ENCODE measurements around the gene VWA8. TPM values are rescaled to one million over a fixed set of nuclear protein-coding genes. Genes with fewer than 3 reads are reported as not detected.

VWA8 gene
- total and polyA plus RNA-seq, 2 experiments from 2014 or later = 6.3 to 24.6 TPM

DNA sequence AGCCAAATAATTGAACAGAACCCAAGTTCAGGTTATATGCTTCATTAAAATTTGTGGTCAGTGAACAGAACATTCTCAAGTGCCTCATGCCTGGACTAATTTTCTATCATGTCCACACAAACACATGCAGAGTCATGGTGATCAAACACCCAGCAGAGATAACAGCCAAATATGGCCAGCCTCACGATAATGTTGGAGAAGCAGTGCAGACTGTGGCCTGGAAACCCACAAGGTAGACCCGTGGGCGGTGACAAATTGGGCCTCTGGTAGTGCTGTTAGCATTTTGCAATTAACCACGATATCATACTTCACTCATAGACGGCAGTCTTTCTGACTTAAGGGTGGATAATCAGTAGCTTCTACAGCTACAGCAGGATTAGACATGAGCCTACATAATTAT is 35.0 kb upstream of the VWA8 start:
- Mint-ChIP-seq H3K4me1 (peaks cover 8% of the 10 kb centered on the region), H3K27ac (no peak overlapping the region), H3K36me3 (ENCODE audit: low read depth) (no peaks in the 10 kb centered on the region), H3K4me3 (no peak overlapping the region), H3K27me3 (ENCODE audit: insufficient read depth, low read depth, poor library complexity) (peaks cover 2% of the 10 kb centered on the region), H3K9me3 (no peaks in the 10 kb centered on the region)
- DNase-seq (ENCODE audit: low spot score) (no peak), ATAC-seq (no peak)
- Histone ChIP-seq H2AFZ (no peak overlapping the region; the same call in 1 of the 2 replicates), H4K20me1 (replicated peaks; ENCODE audit: insufficient read depth) (no peaks in the 10 kb centered on the region), H3K9me2 (ENCODE audit: insufficient read depth) (no peaks in the 10 kb centered on the region), H3K4me1 (ENCODE audit: insufficient read depth) (no peaks in the 10 kb centered on the region), H3K27ac (ENCODE audit: low read depth) (no peak overlapping the region), H3K4me2 (no peak overlapping the region), H3K79me2 (replicated peaks; ENCODE audit: insufficient read depth) (no peaks in the 10 kb centered on the region), H3K36me3 (ENCODE audit: insufficient read depth) (no peaks in the 10 kb centered on the region), H3F3A (replicated peaks; ENCODE audit: low read depth) (no peaks in the 10 kb centered on the region), H3K4me3 (no peak overlapping the region), H3K27me3 (ENCODE audit: insufficient read depth) (no peaks in the 10 kb centered on the region)
- TF ChIP-seq, protein P1, sequence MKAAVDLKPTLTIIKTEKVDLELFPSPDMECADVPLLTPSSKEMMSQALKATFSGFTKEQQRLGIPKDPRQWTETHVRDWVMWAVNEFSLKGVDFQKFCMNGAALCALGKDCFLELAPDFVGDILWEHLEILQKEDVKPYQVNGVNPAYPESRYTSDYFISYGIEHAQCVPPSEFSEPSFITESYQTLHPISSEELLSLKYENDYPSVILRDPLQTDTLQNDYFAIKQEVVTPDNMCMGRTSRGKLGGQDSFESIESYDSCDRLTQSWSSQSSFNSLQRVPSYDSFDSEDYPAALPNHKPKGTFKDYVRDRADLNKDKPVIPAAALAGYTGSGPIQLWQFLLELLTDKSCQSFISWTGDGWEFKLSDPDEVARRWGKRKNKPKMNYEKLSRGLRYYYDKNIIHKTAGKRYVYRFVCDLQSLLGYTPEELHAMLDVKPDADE (IDR thresholded peaks at IDR 0.05) = no peak
- TF ChIP-seq, protein P2, sequence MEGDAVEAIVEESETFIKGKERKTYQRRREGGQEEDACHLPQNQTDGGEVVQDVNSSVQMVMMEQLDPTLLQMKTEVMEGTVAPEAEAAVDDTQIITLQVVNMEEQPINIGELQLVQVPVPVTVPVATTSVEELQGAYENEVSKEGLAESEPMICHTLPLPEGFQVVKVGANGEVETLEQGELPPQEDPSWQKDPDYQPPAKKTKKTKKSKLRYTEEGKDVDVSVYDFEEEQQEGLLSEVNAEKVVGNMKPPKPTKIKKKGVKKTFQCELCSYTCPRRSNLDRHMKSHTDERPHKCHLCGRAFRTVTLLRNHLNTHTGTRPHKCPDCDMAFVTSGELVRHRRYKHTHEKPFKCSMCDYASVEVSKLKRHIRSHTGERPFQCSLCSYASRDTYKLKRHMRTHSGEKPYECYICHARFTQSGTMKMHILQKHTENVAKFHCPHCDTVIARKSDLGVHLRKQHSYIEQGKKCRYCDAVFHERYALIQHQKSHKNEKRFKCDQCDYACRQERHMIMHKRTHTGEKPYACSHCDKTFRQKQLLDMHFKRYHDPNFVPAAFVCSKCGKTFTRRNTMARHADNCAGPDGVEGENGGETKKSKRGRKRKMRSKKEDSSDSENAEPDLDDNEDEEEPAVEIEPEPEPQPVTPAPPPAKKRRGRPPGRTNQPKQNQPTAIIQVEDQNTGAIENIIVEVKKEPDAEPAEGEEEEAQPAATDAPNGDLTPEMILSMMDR (conservative IDR thresholded peaks at IDR 0.05; ENCODE audit: low read depth in 2 of 2) = no peak
- TF ChIP-seq STAT1 (IDR thresholded peaks at IDR 0.05; ENCODE audit: unreplicated experiment) (no peak), ZNF331 (CRISPR knock-in tag; IDR thresholded peaks at IDR 0.05; ENCODE audit: low read depth) (no peak), EZH2phosphoT487 (IDR thresholded peaks at IDR 0.05; ENCODE audit: unreplicated experiment) (no peak), CREB1 (CRISPR knock-in tag; IDR thresholded peaks at IDR 0.05; ENCODE audit: low read depth) (no peak), EZH2 (IDR thresholded peaks at IDR 0.05; ENCODE audit: low read depth, unreplicated experiment) (no peak), POLR2AphosphoS5 (IDR thresholded peaks at IDR 0.05; ENCODE audit: low read depth) (no peak), ZNF114 (CRISPR knock-in tag; IDR thresholded peaks at IDR 0.05) (no peak), JUNB (IDR thresholded peaks at IDR 0.05; ENCODE audit: unreplicated experiment) (no peak), NANOG (IDR thresholded peaks at IDR 0.05; ENCODE audit: borderline replicate concordance) (no peak)
- TF ChIP-seq, protein P3, sequence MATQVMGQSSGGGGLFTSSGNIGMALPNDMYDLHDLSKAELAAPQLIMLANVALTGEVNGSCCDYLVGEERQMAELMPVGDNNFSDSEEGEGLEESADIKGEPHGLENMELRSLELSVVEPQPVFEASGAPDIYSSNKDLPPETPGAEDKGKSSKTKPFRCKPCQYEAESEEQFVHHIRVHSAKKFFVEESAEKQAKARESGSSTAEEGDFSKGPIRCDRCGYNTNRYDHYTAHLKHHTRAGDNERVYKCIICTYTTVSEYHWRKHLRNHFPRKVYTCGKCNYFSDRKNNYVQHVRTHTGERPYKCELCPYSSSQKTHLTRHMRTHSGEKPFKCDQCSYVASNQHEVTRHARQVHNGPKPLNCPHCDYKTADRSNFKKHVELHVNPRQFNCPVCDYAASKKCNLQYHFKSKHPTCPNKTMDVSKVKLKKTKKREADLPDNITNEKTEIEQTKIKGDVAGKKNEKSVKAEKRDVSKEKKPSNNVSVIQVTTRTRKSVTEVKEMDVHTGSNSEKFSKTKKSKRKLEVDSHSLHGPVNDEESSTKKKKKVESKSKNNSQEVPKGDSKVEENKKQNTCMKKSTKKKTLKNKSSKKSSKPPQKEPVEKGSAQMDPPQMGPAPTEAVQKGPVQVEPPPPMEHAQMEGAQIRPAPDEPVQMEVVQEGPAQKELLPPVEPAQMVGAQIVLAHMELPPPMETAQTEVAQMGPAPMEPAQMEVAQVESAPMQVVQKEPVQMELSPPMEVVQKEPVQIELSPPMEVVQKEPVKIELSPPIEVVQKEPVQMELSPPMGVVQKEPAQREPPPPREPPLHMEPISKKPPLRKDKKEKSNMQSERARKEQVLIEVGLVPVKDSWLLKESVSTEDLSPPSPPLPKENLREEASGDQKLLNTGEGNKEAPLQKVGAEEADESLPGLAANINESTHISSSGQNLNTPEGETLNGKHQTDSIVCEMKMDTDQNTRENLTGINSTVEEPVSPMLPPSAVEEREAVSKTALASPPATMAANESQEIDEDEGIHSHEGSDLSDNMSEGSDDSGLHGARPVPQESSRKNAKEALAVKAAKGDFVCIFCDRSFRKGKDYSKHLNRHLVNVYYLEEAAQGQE (IDR thresholded peaks at IDR 0.05; ENCODE audit: unreplicated experiment) = no peak
- TF ChIP-seq, protein P4, sequence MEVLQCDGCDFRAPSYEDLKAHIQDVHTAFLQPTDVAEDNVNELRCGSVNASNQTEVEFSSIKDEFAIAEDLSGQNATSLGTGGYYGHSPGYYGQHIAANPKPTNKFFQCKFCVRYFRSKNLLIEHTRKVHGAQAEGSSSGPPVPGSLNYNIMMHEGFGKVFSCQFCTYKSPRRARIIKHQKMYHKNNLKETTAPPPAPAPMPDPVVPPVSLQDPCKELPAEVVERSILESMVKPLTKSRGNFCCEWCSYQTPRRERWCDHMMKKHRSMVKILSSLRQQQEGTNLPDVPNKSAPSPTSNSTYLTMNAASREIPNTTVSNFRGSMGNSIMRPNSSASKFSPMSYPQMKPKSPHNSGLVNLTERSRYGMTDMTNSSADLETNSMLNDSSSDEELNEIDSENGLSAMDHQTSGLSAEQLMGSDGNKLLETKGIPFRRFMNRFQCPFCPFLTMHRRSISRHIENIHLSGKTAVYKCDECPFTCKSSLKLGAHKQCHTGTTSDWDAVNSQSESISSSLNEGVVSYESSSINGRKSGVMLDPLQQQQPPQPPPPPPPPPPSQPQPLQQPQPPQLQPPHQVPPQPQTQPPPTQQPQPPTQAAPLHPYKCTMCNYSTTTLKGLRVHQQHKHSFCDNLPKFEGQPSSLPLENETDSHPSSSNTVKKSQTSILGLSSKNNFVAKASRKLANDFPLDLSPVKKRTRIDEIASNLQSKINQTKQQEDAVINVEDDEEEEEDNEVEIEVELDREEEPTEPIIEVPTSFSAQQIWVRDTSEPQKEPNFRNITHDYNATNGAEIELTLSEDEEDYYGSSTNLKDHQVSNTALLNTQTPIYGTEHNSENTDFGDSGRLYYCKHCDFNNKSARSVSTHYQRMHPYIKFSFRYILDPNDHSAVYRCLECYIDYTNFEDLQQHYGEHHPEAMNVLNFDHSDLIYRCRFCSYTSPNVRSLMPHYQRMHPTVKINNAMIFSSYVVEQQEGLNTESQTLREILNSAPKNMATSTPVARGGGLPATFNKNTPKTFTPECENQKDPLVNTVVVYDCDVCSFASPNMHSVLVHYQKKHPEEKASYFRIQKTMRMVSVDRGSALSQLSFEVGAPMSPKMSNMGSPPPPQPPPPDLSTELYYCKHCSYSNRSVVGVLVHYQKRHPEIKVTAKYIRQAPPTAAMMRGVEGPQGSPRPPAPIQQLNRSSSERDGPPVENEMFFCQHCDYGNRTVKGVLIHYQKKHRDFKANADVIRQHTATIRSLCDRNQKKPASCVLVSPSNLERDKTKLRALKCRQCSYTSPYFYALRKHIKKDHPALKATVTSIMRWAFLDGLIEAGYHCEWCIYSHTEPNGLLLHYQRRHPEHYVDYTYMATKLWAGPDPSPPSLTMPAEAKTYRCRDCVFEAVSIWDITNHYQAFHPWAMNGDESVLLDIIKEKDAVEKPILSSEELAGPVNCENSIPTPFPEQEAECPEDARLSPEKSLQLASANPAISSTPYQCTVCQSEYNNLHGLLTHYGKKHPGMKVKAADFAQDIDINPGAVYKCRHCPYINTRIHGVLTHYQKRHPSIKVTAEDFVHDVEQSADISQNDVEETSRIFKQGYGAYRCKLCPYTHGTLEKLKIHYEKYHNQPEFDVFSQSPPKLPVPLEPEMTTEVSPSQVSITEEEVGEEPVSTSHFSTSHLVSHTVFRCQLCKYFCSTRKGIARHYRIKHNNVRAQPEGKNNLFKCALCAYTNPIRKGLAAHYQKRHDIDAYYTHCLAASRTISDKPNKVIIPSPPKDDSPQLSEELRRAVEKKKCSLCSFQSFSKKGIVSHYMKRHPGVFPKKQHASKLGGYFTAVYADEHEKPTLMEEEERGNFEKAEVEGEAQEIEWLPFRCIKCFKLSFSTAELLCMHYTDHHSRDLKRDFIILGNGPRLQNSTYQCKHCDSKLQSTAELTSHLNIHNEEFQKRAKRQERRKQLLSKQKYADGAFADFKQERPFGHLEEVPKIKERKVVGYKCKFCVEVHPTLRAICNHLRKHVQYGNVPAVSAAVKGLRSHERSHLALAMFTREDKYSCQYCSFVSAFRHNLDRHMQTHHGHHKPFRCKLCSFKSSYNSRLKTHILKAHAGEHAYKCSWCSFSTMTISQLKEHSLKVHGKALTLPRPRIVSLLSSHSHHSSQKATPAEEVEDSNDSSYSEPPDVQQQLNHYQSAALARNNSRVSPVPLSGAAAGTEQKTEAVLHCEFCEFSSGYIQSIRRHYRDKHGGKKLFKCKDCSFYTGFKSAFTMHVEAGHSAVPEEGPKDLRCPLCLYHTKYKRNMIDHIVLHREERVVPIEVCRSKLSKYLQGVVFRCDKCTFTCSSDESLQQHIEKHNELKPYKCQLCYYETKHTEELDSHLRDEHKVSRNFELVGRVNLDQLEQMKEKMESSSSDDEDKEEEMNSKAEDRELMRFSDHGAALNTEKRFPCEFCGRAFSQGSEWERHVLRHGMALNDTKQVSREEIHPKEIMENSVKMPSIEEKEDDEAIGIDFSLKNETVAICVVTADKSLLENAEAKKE (CRISPR knock-in tag; IDR thresholded peaks at IDR 0.05) = no peak

Measured in GM23338 (cell line).